ENCODE measurements around the gene LIN37. TPM values are rescaled to one million over a fixed set of nuclear protein-coding genes. Genes with fewer than 3 reads are reported as not detected.
A peak's percentile ranks its signal among the peaks of the same experiment; 100 is the strongest.

The LIN37 gene
- total and polyA plus RNA-seq, 9 of the 15 experiments (the other 6 are each of a cell fraction or from before 2014, with no cell fraction given) = 1.2 to 12.5 (median 8.6) TPM

DNA sequence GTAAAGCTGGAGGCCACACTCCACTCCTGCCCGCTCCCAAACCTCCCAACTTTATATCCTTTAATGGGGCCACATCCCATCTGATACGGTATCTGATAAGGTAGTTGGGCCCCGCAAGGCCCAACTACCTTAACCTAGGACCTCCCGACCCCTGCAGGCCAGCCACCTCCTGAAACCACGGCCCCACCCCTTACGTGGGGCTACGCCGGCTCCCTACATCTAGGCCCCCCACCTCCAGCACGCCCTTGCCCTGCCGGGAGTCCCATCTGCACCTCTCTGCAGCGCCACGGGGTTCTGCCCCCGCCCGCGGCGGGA, 8.3 kb upstream of the LIN37 start (continued):
- TF ChIP-seq, protein P1, sequence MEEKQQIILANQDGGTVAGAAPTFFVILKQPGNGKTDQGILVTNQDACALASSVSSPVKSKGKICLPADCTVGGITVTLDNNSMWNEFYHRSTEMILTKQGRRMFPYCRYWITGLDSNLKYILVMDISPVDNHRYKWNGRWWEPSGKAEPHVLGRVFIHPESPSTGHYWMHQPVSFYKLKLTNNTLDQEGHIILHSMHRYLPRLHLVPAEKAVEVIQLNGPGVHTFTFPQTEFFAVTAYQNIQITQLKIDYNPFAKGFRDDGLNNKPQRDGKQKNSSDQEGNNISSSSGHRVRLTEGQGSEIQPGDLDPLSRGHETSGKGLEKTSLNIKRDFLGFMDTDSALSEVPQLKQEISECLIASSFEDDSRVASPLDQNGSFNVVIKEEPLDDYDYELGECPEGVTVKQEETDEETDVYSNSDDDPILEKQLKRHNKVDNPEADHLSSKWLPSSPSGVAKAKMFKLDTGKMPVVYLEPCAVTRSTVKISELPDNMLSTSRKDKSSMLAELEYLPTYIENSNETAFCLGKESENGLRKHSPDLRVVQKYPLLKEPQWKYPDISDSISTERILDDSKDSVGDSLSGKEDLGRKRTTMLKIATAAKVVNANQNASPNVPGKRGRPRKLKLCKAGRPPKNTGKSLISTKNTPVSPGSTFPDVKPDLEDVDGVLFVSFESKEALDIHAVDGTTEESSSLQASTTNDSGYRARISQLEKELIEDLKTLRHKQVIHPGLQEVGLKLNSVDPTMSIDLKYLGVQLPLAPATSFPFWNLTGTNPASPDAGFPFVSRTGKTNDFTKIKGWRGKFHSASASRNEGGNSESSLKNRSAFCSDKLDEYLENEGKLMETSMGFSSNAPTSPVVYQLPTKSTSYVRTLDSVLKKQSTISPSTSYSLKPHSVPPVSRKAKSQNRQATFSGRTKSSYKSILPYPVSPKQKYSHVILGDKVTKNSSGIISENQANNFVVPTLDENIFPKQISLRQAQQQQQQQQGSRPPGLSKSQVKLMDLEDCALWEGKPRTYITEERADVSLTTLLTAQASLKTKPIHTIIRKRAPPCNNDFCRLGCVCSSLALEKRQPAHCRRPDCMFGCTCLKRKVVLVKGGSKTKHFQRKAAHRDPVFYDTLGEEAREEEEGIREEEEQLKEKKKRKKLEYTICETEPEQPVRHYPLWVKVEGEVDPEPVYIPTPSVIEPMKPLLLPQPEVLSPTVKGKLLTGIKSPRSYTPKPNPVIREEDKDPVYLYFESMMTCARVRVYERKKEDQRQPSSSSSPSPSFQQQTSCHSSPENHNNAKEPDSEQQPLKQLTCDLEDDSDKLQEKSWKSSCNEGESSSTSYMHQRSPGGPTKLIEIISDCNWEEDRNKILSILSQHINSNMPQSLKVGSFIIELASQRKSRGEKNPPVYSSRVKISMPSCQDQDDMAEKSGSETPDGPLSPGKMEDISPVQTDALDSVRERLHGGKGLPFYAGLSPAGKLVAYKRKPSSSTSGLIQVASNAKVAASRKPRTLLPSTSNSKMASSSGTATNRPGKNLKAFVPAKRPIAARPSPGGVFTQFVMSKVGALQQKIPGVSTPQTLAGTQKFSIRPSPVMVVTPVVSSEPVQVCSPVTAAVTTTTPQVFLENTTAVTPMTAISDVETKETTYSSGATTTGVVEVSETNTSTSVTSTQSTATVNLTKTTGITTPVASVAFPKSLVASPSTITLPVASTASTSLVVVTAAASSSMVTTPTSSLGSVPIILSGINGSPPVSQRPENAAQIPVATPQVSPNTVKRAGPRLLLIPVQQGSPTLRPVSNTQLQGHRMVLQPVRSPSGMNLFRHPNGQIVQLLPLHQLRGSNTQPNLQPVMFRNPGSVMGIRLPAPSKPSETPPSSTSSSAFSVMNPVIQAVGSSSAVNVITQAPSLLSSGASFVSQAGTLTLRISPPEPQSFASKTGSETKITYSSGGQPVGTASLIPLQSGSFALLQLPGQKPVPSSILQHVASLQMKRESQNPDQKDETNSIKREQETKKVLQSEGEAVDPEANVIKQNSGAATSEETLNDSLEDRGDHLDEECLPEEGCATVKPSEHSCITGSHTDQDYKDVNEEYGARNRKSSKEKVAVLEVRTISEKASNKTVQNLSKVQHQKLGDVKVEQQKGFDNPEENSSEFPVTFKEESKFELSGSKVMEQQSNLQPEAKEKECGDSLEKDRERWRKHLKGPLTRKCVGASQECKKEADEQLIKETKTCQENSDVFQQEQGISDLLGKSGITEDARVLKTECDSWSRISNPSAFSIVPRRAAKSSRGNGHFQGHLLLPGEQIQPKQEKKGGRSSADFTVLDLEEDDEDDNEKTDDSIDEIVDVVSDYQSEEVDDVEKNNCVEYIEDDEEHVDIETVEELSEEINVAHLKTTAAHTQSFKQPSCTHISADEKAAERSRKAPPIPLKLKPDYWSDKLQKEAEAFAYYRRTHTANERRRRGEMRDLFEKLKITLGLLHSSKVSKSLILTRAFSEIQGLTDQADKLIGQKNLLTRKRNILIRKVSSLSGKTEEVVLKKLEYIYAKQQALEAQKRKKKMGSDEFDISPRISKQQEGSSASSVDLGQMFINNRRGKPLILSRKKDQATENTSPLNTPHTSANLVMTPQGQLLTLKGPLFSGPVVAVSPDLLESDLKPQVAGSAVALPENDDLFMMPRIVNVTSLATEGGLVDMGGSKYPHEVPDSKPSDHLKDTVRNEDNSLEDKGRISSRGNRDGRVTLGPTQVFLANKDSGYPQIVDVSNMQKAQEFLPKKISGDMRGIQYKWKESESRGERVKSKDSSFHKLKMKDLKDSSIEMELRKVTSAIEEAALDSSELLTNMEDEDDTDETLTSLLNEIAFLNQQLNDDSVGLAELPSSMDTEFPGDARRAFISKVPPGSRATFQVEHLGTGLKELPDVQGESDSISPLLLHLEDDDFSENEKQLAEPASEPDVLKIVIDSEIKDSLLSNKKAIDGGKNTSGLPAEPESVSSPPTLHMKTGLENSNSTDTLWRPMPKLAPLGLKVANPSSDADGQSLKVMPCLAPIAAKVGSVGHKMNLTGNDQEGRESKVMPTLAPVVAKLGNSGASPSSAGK (IDR thresholded peaks at IDR 0.05) = 0 out of 2 replicates have a peak, but pooled peaks have one; percentile 9
- TF ChIP-seq RBM22 (IDR thresholded peaks at IDR 0.05; ENCODE audit: low read depth, low read length, poor library complexity, severe bottlenecking) (peak; percentile 79), CREB1 (IDR thresholded peaks at IDR 0.05) (no peak), CREB1 (CRISPR knock-in tag; IDR thresholded peaks at IDR 0.05) (0 out of 2 replicates have a peak, but pooled peaks have one; percentile 24), ZNF133 (CRISPR knock-in tag; IDR thresholded peaks at IDR 0.05) (no peak), SMAD4 (CRISPR knock-in tag; conservative IDR thresholded peaks at IDR 0.05) (0 out of 2 replicates have a peak, but pooled peaks have one; percentile 16), HDAC1 (IDR thresholded peaks at IDR 0.05) (peak in 1 of 2 experiments; percentile 19; a peak in 1 of 4 replicates)

Measured in K562 (cell line).